ENCODE results near the gene CCT6B. TPM values are rescaled to one million over a fixed set of nuclear protein-coding genes. Genes with fewer than 3 reads are reported as not detected.

The CCT6B gene
- total RNA-seq, 2 experiments from 2014 or later, result 1.4 to 1.8 TPM

- Mint-ChIP-seq H3K4me3 (no peak overlapping the region), H3K27ac (no peak overlapping the region), H3K4me1 (ENCODE audit: low read depth) (no peaks in the 10 kb centered on the region), H3K27me3 (no peaks in the 10 kb centered on the region), H3K9me3 (no peaks in the 10 kb centered on the region), H3K36me3 (ENCODE audit: low read depth) (no peaks in the 10 kb centered on the region)
- intact Hi-C loops (cut with micrococcal nuclease), result no loop called here
- CTCF ChIA-PET, result no interaction called here
- no peak for TF ChIP-seq CTCF (IDR thresholded peaks at IDR 0.05)
- POLR2A ChIA-PET, result interaction anchor here (0.8 kb wide), 1 partner anchor 21 kb away, joined by 3 read pairs; no protein-coding TSS in a partner anchor
- DNase-seq (no peak), ATAC-seq (no peak)
Observed at GRCh38 chr17:34913001-34913400, 48.3 kb downstream of the CCT6B start.

- no peaks in the 10 kb centered on the region for H3K4me1 Mint-ChIP-seq (ENCODE audit: low read depth)
- TF ChIP-seq CTCF (IDR thresholded peaks at IDR 0.05), result no peak
- ATAC-seq (no peak), DNase-seq (no peak)
- intact Hi-C loops (cut with micrococcal nuclease), result no loop called here
- ChIA-PET CTCF (no interaction called here), POLR2A (no interaction called here)
- H3K27ac Mint-ChIP-seq, result no peak overlapping the region
- H3K9me3 Mint-ChIP-seq, result no peaks in the 10 kb centered on the region
- no peaks in the 10 kb centered on the region for H3K36me3 Mint-ChIP-seq (ENCODE audit: low read depth)
- H3K4me3 Mint-ChIP-seq, result no peak overlapping the region
- H3K27me3 Mint-ChIP-seq, result no peaks in the 10 kb centered on the region
Observed at GRCh38 chr17:34909040-34909439, 52.2 kb downstream of the CCT6B start.

DNA sequence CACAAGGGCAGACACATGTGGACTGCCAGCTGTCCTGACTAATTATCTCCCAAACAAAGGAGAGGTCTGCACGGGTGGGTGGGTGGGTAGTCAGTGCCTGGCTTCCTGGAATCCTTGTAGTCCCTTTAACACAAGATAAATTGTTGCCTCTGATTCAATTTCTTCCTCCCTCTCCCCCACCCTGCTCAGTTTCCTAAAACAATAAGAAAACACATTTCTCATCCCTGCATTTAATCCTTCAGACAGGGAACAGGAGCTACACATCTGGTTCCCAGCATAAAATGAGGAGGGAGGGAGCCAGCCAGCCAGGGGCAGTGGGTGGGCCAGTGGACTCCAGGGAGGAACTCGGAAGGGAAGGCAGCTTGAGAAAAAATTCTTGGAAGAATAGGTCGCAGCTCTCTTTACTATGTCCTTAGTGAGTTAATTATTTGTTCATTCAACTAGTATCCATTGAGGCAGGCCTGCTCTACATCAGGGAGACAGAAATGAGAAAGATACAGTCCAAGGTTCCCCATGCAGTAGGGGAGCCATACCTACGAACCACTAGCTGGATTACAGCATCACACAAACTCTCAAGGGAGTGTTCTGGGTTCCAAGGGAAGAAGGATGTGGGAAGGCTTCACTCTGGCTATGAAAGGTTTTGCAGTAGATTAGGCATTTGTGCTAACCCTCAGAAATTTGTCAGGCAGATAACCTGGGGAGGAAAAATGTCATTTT is 58.3 kb downstream of the CCT6B start:
- intact Hi-C loops (cut with micrococcal nuclease), result no loop called here
- CTCF ChIA-PET, result no interaction called here
- Mint-ChIP-seq H3K36me3 (ENCODE audit: low read depth) (no peaks in the 10 kb centered on the region), H3K4me1 (ENCODE audit: low read depth) (no peaks in the 10 kb centered on the region), H3K27me3 (peaks cover 16% of the 10 kb centered on the region), H3K9me3 (no peaks in the 10 kb centered on the region), H3K4me3 (no peak overlapping the region), H3K27ac (no peak overlapping the region)
- ATAC-seq (no peak), DNase-seq (no peak)
- TF ChIP-seq CTCF (IDR thresholded peaks at IDR 0.05), result no peak
- POLR2A ChIA-PET, result no interaction called here

DNA sequence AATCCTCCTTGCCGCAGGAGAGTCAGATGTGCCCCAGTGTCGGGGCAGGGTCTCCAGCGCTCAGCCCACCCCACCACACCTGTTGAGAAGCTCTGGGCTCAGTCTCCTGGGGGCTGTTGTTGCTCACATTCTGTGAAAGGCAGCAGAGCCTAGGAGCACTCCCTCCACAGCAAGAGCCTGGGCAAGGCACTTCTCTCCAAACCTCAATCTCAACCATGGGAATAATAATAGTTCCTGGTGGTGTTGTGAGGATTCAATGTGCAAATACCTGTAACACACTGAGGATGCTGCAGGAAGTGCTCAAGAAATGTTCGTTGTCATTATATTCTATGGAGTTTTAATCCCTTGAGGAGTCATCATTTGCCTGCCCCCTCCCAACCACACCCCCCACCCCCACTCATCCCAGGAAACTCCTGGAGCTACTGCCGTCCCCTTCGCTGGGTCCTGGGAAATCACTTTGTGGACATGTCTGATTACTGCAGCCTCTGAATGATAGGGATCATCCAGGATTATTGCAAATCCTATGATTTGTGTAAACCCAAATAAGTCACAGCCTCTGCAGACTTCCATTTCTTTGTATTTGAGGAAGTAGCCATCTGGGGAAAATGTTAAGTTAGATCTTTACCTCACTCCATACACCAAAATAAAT is 61.5 kb downstream of the CCT6B start:
- intact Hi-C loops (cut with micrococcal nuclease), result no loop called here
- Mint-ChIP-seq H3K4me1 (ENCODE audit: low read depth) (no peaks in the 10 kb centered on the region), H3K9me3 (no peaks in the 10 kb centered on the region), H3K27ac (no peak overlapping the region), H3K4me3 (no peak overlapping the region), H3K27me3 (peaks cover 27% of the 10 kb centered on the region), H3K36me3 (ENCODE audit: low read depth) (no peaks in the 10 kb centered on the region)
- ChIA-PET CTCF (no interaction called here), POLR2A (no interaction called here)
- ATAC-seq, result no peak
- no peak for DNase-seq
- no peak for TF ChIP-seq CTCF (IDR thresholded peaks at IDR 0.05)

- TF ChIP-seq CTCF (IDR thresholded peaks at IDR 0.05), result no peak
- Mint-ChIP-seq H3K27me3 (peaks cover 25% of the 10 kb centered on the region), H3K4me1 (ENCODE audit: low read depth) (no peaks in the 10 kb centered on the region), H3K36me3 (ENCODE audit: low read depth) (no peaks in the 10 kb centered on the region), H3K4me3 (no peak overlapping the region), H3K9me3 (no peaks in the 10 kb centered on the region), H3K27ac (no peak overlapping the region)
- DNase-seq, result no peak
- CTCF ChIA-PET, result interaction anchor here (1.1 kb wide), 1 partner anchor 353 kb away, joined by 4 read pairs; no protein-coding TSS in a partner anchor
- intact Hi-C loops (cut with micrococcal nuclease), result no loop called here
- ATAC-seq, result no peak
- POLR2A ChIA-PET, result no interaction called here
Observed at GRCh38 chr17:34895383-34895782, 65.9 kb downstream of the CCT6B start.
